ENCODE data around the gene LDLRAD4. TPM values are rescaled to one million over a fixed set of nuclear protein-coding genes. Genes with fewer than 3 reads are reported as not detected.

The LDLRAD4 gene
- total RNA-seq, 1 donor from 2014 or later: 18.4 TPM

DNA sequence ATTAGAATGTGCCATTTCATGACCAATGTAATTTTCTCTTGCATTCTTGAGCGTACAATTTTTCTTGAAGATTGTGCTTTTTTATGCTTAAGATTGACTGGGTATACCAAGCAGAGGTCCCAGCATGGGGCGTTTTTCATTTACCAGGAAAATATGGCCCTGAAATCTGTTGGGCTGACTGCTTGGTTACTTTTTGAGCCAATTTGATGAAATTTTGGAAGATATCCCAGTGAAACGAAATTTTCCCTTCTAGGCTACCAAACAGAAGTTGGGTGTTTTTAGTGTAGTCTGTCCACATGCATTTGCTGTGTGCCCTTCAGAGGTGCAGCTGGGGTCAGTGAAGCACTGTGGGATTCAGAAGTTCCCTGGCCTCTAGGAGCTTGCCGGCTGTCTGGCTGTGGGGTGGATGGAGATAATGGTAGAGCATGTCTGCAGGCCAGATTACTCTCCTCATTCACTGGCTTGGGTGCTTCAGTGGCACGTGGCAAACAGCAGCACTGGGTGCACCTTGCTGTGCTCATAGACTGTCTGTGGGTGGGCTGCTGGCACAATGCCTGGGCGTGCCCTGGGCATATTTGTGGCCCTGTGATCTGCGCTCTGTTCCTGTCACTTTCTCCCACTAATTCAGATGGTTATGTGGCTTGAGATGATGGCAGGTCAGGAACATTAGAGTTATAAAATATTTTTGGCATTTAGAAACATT, 73.3 kb downstream of the LDLRAD4 start:
- no peaks in the 10 kb centered on the region for H3K4me1 ChIP-seq
- no peaks in the 10 kb centered on the region for H3K9me3 ChIP-seq
- no peak for DNase-seq
- intact Hi-C loops (cut with DNase I): no loop called here
- H3K36me3 ChIP-seq: no peaks in the 10 kb centered on the region
- no peak overlapping the region for H3K4me3 ChIP-seq
- no peaks in the 10 kb centered on the region for H3K27me3 ChIP-seq
- no peak overlapping the region for H3K27ac ChIP-seq
- ATAC-seq: no peak
- TF ChIP-seq, protein P1, sequence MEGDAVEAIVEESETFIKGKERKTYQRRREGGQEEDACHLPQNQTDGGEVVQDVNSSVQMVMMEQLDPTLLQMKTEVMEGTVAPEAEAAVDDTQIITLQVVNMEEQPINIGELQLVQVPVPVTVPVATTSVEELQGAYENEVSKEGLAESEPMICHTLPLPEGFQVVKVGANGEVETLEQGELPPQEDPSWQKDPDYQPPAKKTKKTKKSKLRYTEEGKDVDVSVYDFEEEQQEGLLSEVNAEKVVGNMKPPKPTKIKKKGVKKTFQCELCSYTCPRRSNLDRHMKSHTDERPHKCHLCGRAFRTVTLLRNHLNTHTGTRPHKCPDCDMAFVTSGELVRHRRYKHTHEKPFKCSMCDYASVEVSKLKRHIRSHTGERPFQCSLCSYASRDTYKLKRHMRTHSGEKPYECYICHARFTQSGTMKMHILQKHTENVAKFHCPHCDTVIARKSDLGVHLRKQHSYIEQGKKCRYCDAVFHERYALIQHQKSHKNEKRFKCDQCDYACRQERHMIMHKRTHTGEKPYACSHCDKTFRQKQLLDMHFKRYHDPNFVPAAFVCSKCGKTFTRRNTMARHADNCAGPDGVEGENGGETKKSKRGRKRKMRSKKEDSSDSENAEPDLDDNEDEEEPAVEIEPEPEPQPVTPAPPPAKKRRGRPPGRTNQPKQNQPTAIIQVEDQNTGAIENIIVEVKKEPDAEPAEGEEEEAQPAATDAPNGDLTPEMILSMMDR (IDR thresholded peaks at IDR 0.05): no peak

DNA sequence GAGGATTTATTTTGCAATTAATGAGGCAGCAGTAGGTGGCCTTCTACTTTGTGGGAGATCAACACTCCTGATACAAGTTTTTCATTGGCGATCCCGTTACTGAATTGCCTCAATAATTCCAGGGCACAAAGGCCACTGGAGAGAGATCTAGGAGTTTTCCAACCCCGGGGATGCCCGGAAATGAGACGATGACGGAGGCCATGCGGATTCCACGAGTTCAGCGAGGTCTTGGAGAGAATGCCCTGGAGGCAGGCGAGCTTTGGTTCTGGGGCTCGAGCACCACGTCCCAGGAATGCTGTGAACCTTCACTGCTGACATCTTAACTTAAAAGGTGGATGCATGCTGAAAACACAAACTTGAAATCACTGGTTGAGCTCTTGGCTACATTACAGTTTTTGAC, 74.2 kb downstream of the LDLRAD4 start:
- DNase-seq: no peak

DNA sequence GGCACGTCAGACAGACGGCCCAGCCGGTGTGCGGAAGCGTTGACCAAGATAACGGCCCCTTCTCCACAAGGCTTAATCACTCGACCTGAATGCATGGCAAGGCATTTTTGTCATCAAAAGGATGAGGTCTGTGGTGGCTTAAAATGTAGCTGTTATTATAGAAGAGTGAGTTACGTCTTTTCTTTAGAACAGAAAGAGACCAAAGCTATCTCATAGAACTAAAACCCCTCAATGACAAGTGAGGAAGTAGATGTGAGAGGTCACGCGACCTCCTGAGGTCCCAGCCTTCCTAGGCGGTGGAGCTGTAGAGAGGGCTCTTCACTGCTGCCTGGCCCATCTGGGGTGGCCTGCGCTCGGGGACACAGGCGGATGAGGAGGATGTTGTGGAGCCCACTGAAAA, 75.7 kb downstream of the LDLRAD4 start:
- Histone ChIP-seq H3K9me3 (no peaks in the 10 kb centered on the region), H3K4me3 (no peak overlapping the region), H3K27ac (no peak overlapping the region), H3K36me3 (no peaks in the 10 kb centered on the region), H3K4me1 (no peaks in the 10 kb centered on the region), H3K27me3 (no peaks in the 10 kb centered on the region)
- ATAC-seq (no peak), DNase-seq (no peak)
- TF ChIP-seq, protein P1 (IDR thresholded peaks at IDR 0.05): no peak
- intact Hi-C loops (cut with DNase I): no loop called here

More for the DNA sequence above, 74.2 kb downstream of the LDLRAD4 start:
- Histone ChIP-seq H3K4me3 (no peak overlapping the region), H3K9me3 (no peaks in the 10 kb centered on the region), H3K27me3 (no peaks in the 10 kb centered on the region), H3K4me1 (no peaks in the 10 kb centered on the region), H3K27ac (no peak overlapping the region), H3K36me3 (no peaks in the 10 kb centered on the region)
- intact Hi-C loops (cut with DNase I): no loop called here
- no peak for ATAC-seq
- TF ChIP-seq, protein P1 (IDR thresholded peaks at IDR 0.05): no peak

DNA sequence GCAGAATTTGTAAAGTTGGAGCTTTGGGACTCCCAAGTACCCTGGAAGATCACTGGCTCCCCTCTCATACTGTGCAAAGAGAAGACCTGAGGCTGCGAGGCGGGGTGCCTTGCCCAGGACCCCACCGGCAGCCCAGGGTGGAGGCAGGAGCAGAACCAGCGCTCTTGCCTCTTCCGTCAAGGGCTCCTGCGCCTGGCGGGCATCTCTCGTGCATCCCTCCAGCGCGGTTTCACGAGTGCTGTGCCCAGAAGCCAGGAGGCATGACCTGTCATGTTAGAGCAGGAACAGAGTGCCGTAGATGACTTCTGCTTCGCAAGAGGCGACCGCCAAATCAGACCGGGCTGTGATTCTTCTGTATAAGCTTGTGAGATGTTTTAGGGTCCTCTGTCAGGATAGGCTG, 77.3 kb downstream of the LDLRAD4 start:
- intact Hi-C loops (cut with DNase I): no loop called here

DNA sequence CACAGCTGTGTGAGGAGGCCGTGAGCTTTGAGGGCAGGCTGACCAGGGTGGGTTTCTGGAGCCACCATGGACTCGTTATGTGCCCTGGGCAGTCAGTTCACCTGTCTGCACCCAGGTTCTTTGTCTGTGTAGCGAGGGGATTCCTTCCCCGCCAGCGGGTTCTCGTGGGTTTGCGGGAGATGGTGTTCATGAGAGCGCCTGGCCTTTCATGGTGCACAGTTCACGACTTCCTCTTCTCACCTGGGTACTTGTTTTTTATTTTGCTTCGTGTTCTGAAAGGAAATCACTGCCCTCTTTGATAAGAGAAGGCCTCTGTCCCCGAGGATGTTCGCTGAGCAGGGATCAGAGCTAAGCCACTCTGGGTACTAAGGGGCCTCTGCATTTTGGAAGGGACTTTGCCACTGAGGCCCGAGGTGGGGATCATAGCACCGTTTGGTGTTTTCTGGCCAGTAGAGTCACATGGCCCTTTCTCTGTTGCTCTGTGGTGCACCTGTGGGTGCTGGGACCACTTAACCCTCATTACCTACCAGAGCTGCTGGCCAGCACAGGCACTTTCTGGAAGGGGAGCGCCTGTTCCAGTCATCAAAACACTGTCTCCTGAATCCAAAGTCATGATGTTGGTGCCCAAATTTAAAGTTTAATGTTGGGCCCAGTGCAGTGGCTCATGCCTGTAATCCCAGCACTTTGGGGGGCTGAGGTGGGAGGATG, 78.5 kb downstream of the LDLRAD4 start:
- Histone ChIP-seq H3K27ac (no peak overlapping the region), H3K4me1 (no peaks in the 10 kb centered on the region), H3K36me3 (no peaks in the 10 kb centered on the region), H3K27me3 (no peaks in the 10 kb centered on the region), H3K9me3 (no peaks in the 10 kb centered on the region), H3K4me3 (no peak overlapping the region)
- ATAC-seq (no peak), DNase-seq (no peak)
- TF ChIP-seq, protein P1 (IDR thresholded peaks at IDR 0.05): no peak
- intact Hi-C loops (cut with DNase I): no loop called here

More for the DNA sequence above, 77.3 kb downstream of the LDLRAD4 start:
- no peak for DNase-seq
- TF ChIP-seq, protein P1 (IDR thresholded peaks at IDR 0.05): no peak
- Histone ChIP-seq H3K27ac (no peak overlapping the region), H3K9me3 (no peaks in the 10 kb centered on the region), H3K36me3 (no peaks in the 10 kb centered on the region), H3K27me3 (no peaks in the 10 kb centered on the region), H3K4me3 (no peak overlapping the region), H3K4me1 (no peaks in the 10 kb centered on the region)
- no peak for ATAC-seq

Measured in upper lobe of right lung (tissue), 1 donor.